GM12801 (cell line): Measurements from ENCODE around the gene DKC1.

Experiments
- TF ChIP-seq, protein P1 (sequence below): IDR thresholded peaks from one replicate; pipeline ENCODE4 v1.5.1; 2011; ENCODE audit warnings: control low read depth; ENCODE audit not compliant: insufficient read length; ENCODE audit errors: extremely low read depth

Gene DKC1

DNA sequence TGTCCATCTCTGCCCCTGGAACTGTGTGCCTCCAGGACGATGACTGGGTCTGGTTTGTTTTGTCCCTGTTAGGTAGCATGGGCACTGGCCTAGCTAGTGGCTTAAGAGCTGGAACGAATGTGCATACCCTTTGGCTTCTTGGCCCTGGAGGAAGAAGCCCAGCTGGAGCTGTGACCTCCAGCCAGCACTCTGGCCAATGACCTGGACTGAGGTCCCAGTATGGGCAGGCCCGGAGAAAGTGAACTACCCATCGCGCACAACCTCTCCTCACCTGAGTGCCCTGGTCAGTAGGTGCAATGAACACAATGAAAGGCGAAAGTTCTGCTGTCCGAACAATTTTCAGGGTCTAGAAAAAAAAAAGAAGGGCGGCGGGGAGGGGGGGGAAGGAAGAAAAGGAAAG, 18.3 kb downstream of the DKC1 start:
- TF ChIP-seq, protein P1, sequence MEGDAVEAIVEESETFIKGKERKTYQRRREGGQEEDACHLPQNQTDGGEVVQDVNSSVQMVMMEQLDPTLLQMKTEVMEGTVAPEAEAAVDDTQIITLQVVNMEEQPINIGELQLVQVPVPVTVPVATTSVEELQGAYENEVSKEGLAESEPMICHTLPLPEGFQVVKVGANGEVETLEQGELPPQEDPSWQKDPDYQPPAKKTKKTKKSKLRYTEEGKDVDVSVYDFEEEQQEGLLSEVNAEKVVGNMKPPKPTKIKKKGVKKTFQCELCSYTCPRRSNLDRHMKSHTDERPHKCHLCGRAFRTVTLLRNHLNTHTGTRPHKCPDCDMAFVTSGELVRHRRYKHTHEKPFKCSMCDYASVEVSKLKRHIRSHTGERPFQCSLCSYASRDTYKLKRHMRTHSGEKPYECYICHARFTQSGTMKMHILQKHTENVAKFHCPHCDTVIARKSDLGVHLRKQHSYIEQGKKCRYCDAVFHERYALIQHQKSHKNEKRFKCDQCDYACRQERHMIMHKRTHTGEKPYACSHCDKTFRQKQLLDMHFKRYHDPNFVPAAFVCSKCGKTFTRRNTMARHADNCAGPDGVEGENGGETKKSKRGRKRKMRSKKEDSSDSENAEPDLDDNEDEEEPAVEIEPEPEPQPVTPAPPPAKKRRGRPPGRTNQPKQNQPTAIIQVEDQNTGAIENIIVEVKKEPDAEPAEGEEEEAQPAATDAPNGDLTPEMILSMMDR, result no peak

DNA sequence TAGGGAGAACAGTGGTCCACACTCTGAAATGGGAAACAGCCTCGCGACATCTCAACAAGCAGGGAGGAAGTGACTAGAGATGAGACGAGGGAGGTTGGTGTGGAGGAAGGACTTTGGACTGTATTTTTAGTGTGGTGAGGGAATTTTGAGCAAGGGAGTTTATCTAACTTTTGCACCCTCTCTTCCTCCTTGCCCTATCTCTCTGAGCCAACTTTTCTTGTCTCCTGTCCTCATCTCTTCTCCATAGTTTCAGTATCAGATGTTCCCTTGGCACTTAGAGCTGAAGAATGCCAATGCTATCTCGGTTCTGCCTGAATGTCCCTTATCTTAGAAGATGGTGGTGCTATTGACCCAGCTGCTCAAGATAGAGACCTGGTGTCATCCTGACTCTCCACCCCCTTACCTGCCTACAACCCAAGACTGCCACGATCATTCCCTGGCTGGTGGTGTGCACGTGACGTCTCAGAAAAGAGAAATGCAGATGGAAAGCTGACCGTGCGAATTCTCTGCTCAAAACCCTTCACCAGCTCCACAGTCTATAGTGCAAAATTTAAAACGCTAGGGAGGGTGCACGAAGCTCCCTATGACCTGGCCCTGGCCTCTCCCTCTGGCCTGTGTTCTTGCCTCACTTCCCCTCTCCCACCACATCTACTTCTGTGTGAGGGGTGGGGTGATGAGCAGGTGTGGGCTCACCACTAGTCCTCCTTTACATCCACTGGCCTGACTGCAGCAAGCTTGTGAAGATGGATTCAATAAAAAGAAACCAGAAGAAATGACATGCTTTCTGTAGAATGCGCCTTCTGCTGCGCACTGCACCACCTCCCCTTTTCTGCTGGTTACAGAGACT, 21.7 kb downstream of the DKC1 start:
- TF ChIP-seq, protein P1, result no peak

DNA sequence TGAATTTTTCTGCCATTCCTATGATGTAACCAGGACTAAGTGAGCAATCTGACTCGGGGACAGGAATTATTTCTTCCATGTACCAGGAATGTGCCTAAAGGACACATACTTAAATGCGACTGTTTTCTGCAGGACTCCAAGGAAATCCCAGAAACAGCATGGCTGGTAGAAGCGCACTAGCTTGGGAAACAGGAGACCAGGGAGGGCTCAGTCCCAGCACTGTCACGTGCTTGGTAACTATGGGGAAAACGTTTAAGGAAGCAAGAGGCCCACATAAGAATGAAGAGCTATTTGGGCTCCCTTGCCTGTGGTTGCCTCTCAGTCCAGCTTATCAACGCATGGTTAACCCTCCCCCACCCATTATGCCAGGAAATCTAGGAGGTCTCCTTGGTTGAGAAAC, 23.1 kb downstream of the DKC1 start:
- TF ChIP-seq, protein P1, result no peak

DNA sequence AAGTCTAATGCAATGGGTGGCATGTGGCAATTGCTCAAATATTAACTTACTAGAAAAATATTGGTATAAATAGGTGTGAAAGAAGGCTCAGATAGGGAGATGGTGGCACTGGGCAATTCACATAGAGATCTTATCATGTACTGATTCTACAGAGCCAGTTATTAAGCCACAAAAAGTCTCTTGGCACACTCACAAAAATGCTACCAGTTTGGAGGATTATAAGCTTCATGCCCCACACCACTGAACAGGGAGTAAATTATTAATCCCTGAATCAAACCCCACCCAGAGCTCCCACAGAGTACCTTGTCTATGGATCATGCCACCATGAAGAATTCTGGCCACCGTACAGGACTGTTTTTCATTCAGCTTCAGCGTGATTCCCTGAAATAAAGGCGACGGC, 28.8 kb downstream of the DKC1 start:
- TF ChIP-seq, protein P1, result no peak

DNA sequence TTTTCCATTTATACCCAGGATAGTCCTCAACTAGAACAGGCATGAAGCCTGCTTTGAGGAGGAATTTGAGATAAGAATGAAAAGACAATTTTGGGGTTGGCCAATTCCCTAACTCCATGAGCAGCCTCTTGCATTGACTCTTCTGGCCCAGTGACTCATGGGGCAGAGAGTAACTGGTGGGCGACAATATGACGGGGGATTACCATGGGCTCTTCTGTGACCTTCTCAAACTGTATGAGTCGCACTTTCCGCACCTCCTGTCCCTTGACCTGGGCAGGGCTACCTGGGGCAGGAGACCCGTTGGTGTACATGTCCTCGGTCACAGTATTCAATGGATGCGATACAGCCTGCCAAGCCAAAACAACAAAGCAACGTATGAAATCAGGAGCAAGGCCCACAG, 29.3 kb downstream of the DKC1 start:
- TF ChIP-seq, protein P1, result no peak

DNA sequence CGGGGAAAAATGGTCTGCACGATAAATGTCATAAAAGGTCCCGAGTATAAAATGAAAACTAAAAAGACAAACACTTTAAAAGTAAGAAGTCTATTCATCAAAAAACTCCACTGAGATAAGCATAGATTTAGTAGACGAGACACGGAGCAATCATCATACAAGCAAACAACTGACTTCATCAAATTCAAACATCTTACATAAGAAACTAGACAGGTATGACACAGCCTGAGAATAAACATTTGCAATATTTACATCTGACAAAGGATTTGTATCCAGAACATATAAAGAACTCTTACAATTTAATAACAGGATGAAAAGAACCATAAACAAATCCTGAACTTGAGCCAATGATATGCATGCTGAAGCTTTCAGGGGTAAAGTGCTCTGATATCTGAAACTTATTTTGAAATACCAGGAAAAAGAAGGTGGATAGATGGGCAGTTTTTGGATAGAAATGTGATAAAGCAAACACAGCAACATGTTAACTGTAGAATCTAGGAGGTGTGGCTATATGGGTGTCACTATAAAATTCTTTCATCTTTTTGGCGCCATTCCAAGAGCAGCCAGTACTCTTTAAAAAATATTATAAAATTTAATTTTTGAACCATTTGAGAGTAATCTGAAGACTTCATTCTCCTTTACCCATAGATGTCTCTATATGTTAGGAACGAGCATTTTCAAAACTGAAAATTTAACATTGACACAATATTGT, 30.6 kb downstream of the DKC1 start:
- TF ChIP-seq, protein P1, result no peak

DNA sequence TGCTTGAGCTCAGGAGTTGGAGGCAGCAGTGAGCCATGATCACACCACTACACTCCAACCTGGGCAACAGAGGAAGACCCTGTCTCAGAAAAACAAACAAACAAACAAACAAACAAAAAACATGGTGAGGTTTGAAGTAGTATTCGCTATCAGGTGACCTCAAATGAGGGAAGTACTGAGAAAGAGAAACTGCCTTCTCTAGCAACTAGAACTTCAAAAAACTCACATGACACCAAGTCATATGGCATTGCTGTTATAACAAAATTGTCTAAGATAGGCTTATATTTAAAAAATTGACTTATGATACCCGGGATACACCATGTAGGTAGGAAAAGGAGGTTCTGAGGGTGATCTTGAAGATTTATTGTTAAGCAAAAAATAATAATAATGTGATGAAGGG, 32.4 kb downstream of the DKC1 start:
- TF ChIP-seq, protein P1, result no peak
